ENCODE data around the gene SPRN. TPM values are rescaled to one million over a fixed set of nuclear protein-coding genes. Genes with fewer than 3 reads are reported as not detected.
"Not testable (repeated sequence)": the region's sequence is repeated elsewhere in the genome, so short reads cannot be mapped to it uniquely, and the experiment has no call there.

Gene SPRN
- total RNA-seq, 1 experiment from 2014 or later = not detected

- Histone ChIP-seq H3K9me2 (ENCODE audit: insufficient read depth) (no peaks in the 10 kb centered on the region), H3K9me3 (ENCODE audit: insufficient read depth, low read depth) (no peaks in the 10 kb centered on the region), H3K27ac (no peak overlapping the region), H3K4me1 (replicated peaks; ENCODE audit: insufficient read depth) (no peaks in the 10 kb centered on the region), H3K4me3 (no peak overlapping the region), H3F3A (ENCODE audit: insufficient read depth, low read depth) (no peaks in the 10 kb centered on the region), H3K79me2 (ENCODE audit: low read depth) (no peaks in the 10 kb centered on the region), H2AFZ (no peak overlapping the region), H3K4me2 (no peak overlapping the region), H4K20me1 (ENCODE audit: insufficient read depth) (no peaks in the 10 kb centered on the region), H3K27me3 (ENCODE audit: insufficient read depth, low read depth) (no peaks in the 10 kb centered on the region), H3K36me3 (ENCODE audit: low read depth) (no peaks in the 10 kb centered on the region)
- ChIA-PET CTCF (no interaction called here), POLR2A (ENCODE audit: unreplicated experiment) (no interaction called here)
- BruUV-seq (replicated peaks) = no TSS peak
- DNase-seq = no peak
- intact Hi-C loops (cut with micrococcal nuclease; ENCODE audit: unreplicated experiment) = no loop called here
- no peak for TF ChIP-seq CTCF (conservative IDR thresholded peaks at IDR 0.05)
- TF ChIP-seq EZH2 (IDR thresholded peaks at IDR 0.05; ENCODE audit: low read depth) = no peak
Measured at GRCh38 chr10:133442967-133443924, 18.8 kb upstream of the SPRN start.

GRCh38 chr10:133442191-133442966 lies 18.0 kb upstream of the SPRN start:
- Histone ChIP-seq H3F3A (ENCODE audit: insufficient read depth, low read depth) (no peaks in the 10 kb centered on the region), H3K4me2 (no peak overlapping the region), H3K27me3 (ENCODE audit: insufficient read depth, low read depth) (no peaks in the 10 kb centered on the region), H3K9me2 (ENCODE audit: insufficient read depth) (no peaks in the 10 kb centered on the region), H3K9me3 (ENCODE audit: insufficient read depth, low read depth) (no peaks in the 10 kb centered on the region), H2AFZ (no peak overlapping the region), H3K79me2 (ENCODE audit: low read depth) (no peaks in the 10 kb centered on the region), H3K27ac (no peak overlapping the region), H3K36me3 (ENCODE audit: low read depth) (no peaks in the 10 kb centered on the region), H3K4me1 (replicated peaks; ENCODE audit: insufficient read depth) (no peaks in the 10 kb centered on the region), H3K4me3 (no peak overlapping the region), H4K20me1 (ENCODE audit: insufficient read depth) (no peaks in the 10 kb centered on the region)
- BruUV-seq (replicated peaks) = no TSS peak
- ChIA-PET CTCF (no interaction called here), POLR2A (ENCODE audit: unreplicated experiment) (no interaction called here)
- DNase-seq = no peak
- TF ChIP-seq CTCF (conservative IDR thresholded peaks at IDR 0.05) (no peak), EZH2 (IDR thresholded peaks at IDR 0.05; ENCODE audit: low read depth) (no peak)
- intact Hi-C loops (cut with micrococcal nuclease; ENCODE audit: unreplicated experiment) = no loop called here

GRCh38 chr10:133441780-133442179 lies 17.4 kb upstream of the SPRN start:
- intact Hi-C loops (cut with micrococcal nuclease; ENCODE audit: unreplicated experiment) = no loop called here
- Histone ChIP-seq H2AFZ (no peak overlapping the region), H3K9me3 (ENCODE audit: insufficient read depth, low read depth) (no peaks in the 10 kb centered on the region), H3K4me3 (no peak overlapping the region), H3K9me2 (ENCODE audit: insufficient read depth) (no peaks in the 10 kb centered on the region), H3K36me3 (ENCODE audit: low read depth) (no peaks in the 10 kb centered on the region), H3K27ac (no peak overlapping the region), H3K4me1 (replicated peaks; ENCODE audit: insufficient read depth) (no peaks in the 10 kb centered on the region), H3K4me2 (no peak overlapping the region), H3F3A (ENCODE audit: insufficient read depth, low read depth) (no peaks in the 10 kb centered on the region), H3K27me3 (ENCODE audit: insufficient read depth, low read depth) (no peaks in the 10 kb centered on the region), H4K20me1 (ENCODE audit: insufficient read depth) (no peaks in the 10 kb centered on the region), H3K79me2 (ENCODE audit: low read depth) (no peaks in the 10 kb centered on the region)
- no TSS peak for BruUV-seq (replicated peaks)
- ChIA-PET POLR2A (ENCODE audit: unreplicated experiment) (no interaction called here), CTCF (no interaction called here)
- TF ChIP-seq CTCF (conservative IDR thresholded peaks at IDR 0.05) = no peak
- no peak for TF ChIP-seq EZH2 (IDR thresholded peaks at IDR 0.05; ENCODE audit: low read depth)
- DNase-seq = no peak

GRCh38 chr10:133441356-133441755 lies 16.9 kb upstream of the SPRN start:
- DNase-seq; CTCF ChIA-PET; H3K36me3 ChIP-seq (ENCODE audit: low read depth); H3K9me3 ChIP-seq (ENCODE audit: insufficient read depth, low read depth); H3K4me2 ChIP-seq; H3K9me2 ChIP-seq (ENCODE audit: insufficient read depth); H3K79me2 ChIP-seq (ENCODE audit: low read depth); H2AFZ ChIP-seq; intact Hi-C loops (cut with micrococcal nuclease; ENCODE audit: unreplicated experiment); POLR2A ChIA-PET (ENCODE audit: unreplicated experiment); BruUV-seq (replicated peaks); H3K27ac ChIP-seq; H3K4me3 ChIP-seq; H4K20me1 ChIP-seq (ENCODE audit: insufficient read depth); H3F3A ChIP-seq (ENCODE audit: insufficient read depth, low read depth); H3K27me3 ChIP-seq (ENCODE audit: insufficient read depth, low read depth); H3K4me1 ChIP-seq (replicated peaks; ENCODE audit: insufficient read depth): not testable (repeated sequence)

Measured in PC-9 (cell line).